K562 (cell line): ENCODE measurements around the gene HYAL1.

Experiments used
- XRCC3 ChIP-seq: fragments of 450-650 bp; IDR thresholded peaks from 2 replicates; pipeline ENCODE4 v1.6.1; 2017; ENCODE audit warnings: mild to moderate bottlenecking, moderate library complexity
- ZNF77 ChIP-seq: fragments of 250-450 bp; sonication (Bioruptor Pico); IDR thresholded peaks from 2 replicates; pipeline ENCODE4 v1.5.0; 2020
- TF ChIP-seq, protein P1 (sequence below): sonication (generic); formaldehyde crosslinking; IDR thresholded peaks from 2 replicates; pipeline ENCODE4 v1.8.0; 2023; ENCODE audit warnings: mild to moderate bottlenecking, missing genetic modification reagents
- TF ChIP-seq, protein P2 (sequence below): fragments of 450-650 bp; formaldehyde crosslinking; conservative IDR thresholded peaks from 2 replicates; pipeline ENCODE4 v1.4.0; 2022; ENCODE audit warnings: mild to moderate bottlenecking, missing genetic modification characterization
- TF ChIP-seq, protein P3 (sequence below), 2 experiments: fragments of 450-650 bp; conservative IDR thresholded peaks; 2 replicates each; pipeline ENCODE4 v1.6.1; 2017; ENCODE audit warnings: mild to moderate bottlenecking in 2 of 2, moderate library complexity in 2 of 2

DNA sequence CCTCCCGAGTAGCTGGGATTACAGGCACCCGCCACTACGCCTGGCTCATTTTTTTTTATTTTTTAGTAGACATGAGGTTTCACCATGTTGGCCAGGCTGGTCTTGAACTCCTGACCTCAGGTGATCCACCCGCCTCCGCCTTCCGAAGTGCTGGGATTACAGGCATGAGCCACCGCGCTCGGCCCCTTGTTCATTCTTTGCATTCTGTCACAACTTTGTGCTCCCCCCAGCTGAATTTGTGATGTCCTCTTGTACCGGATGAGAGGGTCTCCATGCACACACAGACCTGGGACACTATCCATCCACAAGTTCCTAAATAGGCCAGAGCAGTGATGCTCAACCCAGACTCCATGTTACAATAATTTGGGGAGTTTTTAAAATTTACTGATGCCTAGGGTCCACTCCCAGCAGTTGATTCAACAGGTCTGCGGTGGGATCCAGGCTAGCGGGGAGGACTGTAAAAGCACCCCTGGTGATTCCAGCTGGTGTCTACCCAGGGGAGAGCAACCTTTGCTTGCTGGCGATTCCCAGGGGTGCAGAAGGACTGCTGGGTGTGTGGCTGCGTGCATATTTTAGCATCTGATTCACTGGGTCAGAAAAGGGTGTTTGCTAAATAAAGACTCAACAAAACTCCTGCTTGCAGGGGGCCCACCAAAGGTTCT, 36.2 kb upstream of the HYAL1 start:
- TF ChIP-seq, protein P1, sequence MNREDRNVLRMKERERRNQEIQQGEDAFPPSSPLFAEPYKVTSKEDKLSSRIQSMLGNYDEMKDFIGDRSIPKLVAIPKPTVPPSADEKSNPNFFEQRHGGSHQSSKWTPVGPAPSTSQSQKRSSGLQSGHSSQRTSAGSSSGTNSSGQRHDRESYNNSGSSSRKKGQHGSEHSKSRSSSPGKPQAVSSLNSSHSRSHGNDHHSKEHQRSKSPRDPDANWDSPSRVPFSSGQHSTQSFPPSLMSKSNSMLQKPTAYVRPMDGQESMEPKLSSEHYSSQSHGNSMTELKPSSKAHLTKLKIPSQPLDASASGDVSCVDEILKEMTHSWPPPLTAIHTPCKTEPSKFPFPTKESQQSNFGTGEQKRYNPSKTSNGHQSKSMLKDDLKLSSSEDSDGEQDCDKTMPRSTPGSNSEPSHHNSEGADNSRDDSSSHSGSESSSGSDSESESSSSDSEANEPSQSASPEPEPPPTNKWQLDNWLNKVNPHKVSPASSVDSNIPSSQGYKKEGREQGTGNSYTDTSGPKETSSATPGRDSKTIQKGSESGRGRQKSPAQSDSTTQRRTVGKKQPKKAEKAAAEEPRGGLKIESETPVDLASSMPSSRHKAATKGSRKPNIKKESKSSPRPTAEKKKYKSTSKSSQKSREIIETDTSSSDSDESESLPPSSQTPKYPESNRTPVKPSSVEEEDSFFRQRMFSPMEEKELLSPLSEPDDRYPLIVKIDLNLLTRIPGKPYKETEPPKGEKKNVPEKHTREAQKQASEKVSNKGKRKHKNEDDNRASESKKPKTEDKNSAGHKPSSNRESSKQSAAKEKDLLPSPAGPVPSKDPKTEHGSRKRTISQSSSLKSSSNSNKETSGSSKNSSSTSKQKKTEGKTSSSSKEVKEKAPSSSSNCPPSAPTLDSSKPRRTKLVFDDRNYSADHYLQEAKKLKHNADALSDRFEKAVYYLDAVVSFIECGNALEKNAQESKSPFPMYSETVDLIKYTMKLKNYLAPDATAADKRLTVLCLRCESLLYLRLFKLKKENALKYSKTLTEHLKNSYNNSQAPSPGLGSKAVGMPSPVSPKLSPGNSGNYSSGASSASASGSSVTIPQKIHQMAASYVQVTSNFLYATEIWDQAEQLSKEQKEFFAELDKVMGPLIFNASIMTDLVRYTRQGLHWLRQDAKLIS (CRISPR knock-in tag) = no peak
- TF ChIP-seq XRCC3 (no peak), ZNF77 (no peak)
- TF ChIP-seq, protein P2, sequence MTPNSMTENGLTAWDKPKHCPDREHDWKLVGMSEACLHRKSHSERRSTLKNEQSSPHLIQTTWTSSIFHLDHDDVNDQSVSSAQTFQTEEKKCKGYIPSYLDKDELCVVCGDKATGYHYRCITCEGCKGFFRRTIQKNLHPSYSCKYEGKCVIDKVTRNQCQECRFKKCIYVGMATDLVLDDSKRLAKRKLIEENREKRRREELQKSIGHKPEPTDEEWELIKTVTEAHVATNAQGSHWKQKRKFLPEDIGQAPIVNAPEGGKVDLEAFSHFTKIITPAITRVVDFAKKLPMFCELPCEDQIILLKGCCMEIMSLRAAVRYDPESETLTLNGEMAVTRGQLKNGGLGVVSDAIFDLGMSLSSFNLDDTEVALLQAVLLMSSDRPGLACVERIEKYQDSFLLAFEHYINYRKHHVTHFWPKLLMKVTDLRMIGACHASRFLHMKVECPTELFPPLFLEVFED = no peak
- TF ChIP-seq, protein P3, sequence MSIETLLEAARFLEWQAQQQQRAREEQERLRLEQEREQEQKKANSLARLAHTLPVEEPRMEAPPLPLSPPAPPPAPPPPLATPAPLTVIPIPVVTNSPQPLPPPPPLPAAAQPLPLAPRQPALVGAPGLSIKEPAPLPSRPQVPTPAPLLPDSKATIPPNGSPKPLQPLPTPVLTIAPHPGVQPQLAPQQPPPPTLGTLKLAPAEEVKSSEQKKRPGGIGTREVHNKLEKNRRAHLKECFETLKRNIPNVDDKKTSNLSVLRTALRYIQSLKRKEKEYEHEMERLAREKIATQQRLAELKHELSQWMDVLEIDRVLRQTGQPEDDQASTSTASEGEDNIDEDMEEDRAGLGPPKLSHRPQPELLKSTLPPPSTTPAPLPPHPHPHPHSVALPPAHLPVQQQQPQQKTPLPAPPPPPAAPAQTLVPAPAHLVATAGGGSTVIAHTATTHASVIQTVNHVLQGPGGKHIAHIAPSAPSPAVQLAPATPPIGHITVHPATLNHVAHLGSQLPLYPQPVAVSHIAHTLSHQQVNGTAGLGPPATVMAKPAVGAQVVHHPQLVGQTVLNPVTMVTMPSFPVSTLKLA (conservative IDR thresholded peaks at IDR 0.05) = no peak
